Psoas muscle (tissue), 8 donors: ENCODE results near the gene AMY1C. TPM values are rescaled to one million over a fixed set of nuclear protein-coding genes. Genes with fewer than 3 reads are reported as not detected.
"Not testable (repeated sequence)": the region's sequence is repeated elsewhere in the genome, so short reads cannot be mapped to it uniquely, and the experiment has no call there.

ENCODE experiments used
- ATAC-seq, 4 donors: fragments of 200-7000 bp; cut with Tn5 transposase; one replicate each; pipeline ENCODE4 v1.9.1; 2020; ENCODE audit warnings: moderate library complexity in 3 of 4, mild to moderate bottlenecking in 2 of 4
- DNase-seq, 2 donors: peaks; one replicate each; pipeline ENCODE4 v3.0.0-alpha.2; 2020
- H3K27ac ChIP-seq: fragments of 200-600 bp; one replicate; pipeline ENCODE4 v1.8.0; 2022
- H3K27me3 ChIP-seq, 3 donors: fragments of 200-600 bp in 1 of 3; one replicate each; pipeline versions ENCODE4 v1.6.1 to v1.8.0; 2013 to 2022; ENCODE audit warnings: low read length in 2 of 3, mild to moderate bottlenecking in 2 of 3, moderate library complexity in 1 of 3; ENCODE audit not compliant: insufficient read depth in 3 of 3
- H3K36me3 ChIP-seq, 2 donors: fragments of 200-600 bp in 1 of 2; one replicate each; pipeline versions ENCODE4 v1.6.1 to v1.8.0; 2013 to 2022; ENCODE audit warnings: low read depth in 1 of 2, mild to moderate bottlenecking in 1 of 2, moderate library complexity in 1 of 2; ENCODE audit not compliant: insufficient read depth in 1 of 2
- H3K4me1 ChIP-seq: fragments of 200-600 bp; one replicate; pipeline ENCODE4 v1.8.0; 2022
- H3K4me3 ChIP-seq: fragments of 200-600 bp; one replicate; pipeline ENCODE4 v1.8.0; 2022; ENCODE audit warnings: mild to moderate bottlenecking
- H3K9me3 ChIP-seq: fragments of 200-600 bp; one replicate; pipeline ENCODE4 v1.8.0; 2022
- WGBS, 3 donors: extraction: QIAGEN DNeasy Blood & Tissue Kit; methylation state at CpG; one replicate each; pipeline versions ENCODE4 v1.1.6 to v1.1.7; 2013; 5-methylcytosine and 5-hydroxymethylcytosine counted together
- intact Hi-C, 2 donors: fragments of 100-400 bp; cut with DNase I; formaldehyde crosslinking; loops; one replicate each; pipeline versions ENCODE4 v1.11.0 to v1.14.2; 2022
- long read RNA-seq, 2 donors: library from polyadenylated mRNA; unstranded; transcript quantifications; one replicate each; pipeline ENCODE4 v2.0.0, GENCODE V29; 2021
- polyA plus RNA-seq, 3 donors: library from polyadenylated mRNA; stranded (reverse); fragments of 200-250 nt; gene quantifications; one replicate each; pipeline ENCODE4 v1.2.3, GENCODE V29; 2013
- total RNA-seq, 4 donors: library from RNA; stranded (reverse); fragmentation: NEBNext Ultra II Directional in 2 of 4; extraction: Animal tissue kit (Norgen Biotek cat#: 25700) in 2 of 4; gene quantifications; one replicate each; pipeline versions ENCODE4 v1.2.1 to v1.2.4, GENCODE V29; 2021 to 2023
- donor health status: healthy with polysubstance abuse.
- donor health status: DM: no; HTN: no; CAD: no; lungs with moderate emphysema.
- donor health status: Bipolar disorder and iron deficiency.
- donor health status: healthy.
- donor health status: DM: yes; HTN: yes; CAD: no.
- donor health status: DM: no; HTN: no; CAD: no.
- donor health status: DM: no; HTN: no; CAD: no.
- donor health status: DM: yes; HTN: yes; CAD: no.

AMY1C gene
- total RNA-seq (under 1 TPM in 1 of 4 donors, not detected in 3; 0.40 TPM), polyA plus RNA-seq (not detected)
- long read RNA-seq, donor 1, result 0 reads
- long read RNA-seq, donor 2, result 0 reads

GRCh38 chr1:103749598-103749997 is at the start of gene AMY1C:
Gene AMY1C (plus strand): TSS chr1:103749898. CDS start chr1:103750470, 572 bp downstream.
- H3K4me3 ChIP-seq, H3K36me3 ChIP-seq, H3K27ac ChIP-seq, intact Hi-C loops, H3K27me3 ChIP-seq, DNase-seq, ATAC-seq, H3K9me3 ChIP-seq, H3K4me1 ChIP-seq: not testable (repeated sequence)
- no CpG with 5 or more reads among the region's 5 CpGs for WGBS, 3 donors

GRCh38 chr1:103700669-103701068 is 49.0 kb upstream of the AMY1C start:
- H3K27me3 ChIP-seq, DNase-seq, ATAC-seq, H3K9me3 ChIP-seq, H3K36me3 ChIP-seq, intact Hi-C loops, H3K4me3 ChIP-seq, H3K27ac ChIP-seq, H3K4me1 ChIP-seq: not testable (repeated sequence)
- no CpG with 5 or more reads among the region's 4 CpGs for WGBS, 3 donors

DNA sequence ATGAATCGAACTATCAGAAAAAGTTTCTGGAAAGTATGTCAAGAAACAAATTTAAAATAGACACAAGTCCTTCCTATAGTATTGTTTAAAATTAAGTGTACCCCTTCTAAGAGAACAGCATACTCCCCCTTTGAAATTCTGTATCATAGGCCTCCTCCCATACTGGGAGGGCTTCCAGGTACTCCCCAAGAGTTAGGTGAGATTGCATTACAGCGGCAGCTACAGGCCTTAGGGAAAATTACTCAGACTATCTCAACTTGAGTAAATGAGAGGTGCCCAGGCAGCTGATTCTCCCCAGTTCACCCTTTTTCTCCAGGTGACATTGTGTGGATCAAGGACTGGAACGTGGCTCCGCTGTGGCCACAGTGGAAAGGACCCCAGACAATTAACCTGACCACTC is 48.4 kb upstream of the AMY1C start:
- H3K4me1 ChIP-seq, H3K9me3 ChIP-seq, H3K27me3 ChIP-seq, DNase-seq, H3K36me3 ChIP-seq, intact Hi-C loops, ATAC-seq, H3K4me3 ChIP-seq, H3K27ac ChIP-seq: not testable (repeated sequence)
- WGBS, 3 donors, result no CpG with 5 or more reads among the region's 4 CpGs

- H3K27me3 ChIP-seq, ATAC-seq, intact Hi-C loops, H3K36me3 ChIP-seq, H3K9me3 ChIP-seq, H3K4me3 ChIP-seq, H3K27ac ChIP-seq, H3K4me1 ChIP-seq, DNase-seq: not testable (repeated sequence)
- no CpG with 5 or more reads among the region's 3 CpGs for WGBS, 3 donors
These were observed 42.0 kb upstream of the AMY1C start for GRCh38 chr1:103707670-103708069.

DNA sequence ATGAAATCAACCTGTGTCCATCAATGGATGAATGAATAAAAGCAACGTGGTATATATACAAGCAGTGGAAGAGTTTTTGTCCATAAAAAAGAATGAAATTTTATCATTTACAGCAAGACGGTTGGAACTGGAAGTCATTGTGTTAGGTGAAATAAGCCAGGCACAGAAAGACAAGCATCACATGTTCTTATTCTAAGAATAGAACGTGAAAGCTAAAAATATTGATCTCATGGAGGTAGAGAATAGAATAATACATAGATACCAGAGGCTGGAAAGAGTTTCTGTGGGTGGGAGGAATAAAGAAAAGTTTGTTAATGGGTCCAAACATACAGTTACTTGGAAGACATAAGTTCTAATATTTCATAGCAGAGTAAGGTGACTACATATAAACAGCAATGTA is 39.3 kb upstream of the AMY1C start:
- ATAC-seq, H3K4me3 ChIP-seq, H3K27me3 ChIP-seq, H3K36me3 ChIP-seq, H3K4me1 ChIP-seq, H3K9me3 ChIP-seq, DNase-seq, H3K27ac ChIP-seq, intact Hi-C loops: not testable (repeated sequence)
- WGBS, 3 donors, result no CpG with 5 or more reads among the region's 3 CpGs

DNA sequence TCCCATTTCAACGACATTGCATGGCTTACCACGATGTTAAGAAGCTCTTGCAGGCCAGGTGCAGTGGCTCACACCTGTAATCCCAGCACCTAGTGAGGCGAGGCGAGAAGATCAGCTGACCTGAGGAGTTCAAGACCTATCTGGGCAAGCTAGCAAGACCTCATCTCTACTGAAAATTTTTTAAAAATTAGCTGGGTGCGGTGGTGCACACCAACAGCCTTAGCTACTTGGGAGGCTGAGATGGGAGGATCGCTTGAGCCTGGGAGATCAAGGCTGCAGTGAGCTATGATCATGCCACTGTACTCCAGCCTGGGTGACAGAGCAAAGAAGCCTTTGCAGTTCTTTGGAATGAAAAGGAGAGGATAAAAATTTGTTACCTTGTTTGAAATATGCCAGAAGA is 32.3 kb upstream of the AMY1C start:
- intact Hi-C loops, result not testable (repeated sequence)

DNA sequence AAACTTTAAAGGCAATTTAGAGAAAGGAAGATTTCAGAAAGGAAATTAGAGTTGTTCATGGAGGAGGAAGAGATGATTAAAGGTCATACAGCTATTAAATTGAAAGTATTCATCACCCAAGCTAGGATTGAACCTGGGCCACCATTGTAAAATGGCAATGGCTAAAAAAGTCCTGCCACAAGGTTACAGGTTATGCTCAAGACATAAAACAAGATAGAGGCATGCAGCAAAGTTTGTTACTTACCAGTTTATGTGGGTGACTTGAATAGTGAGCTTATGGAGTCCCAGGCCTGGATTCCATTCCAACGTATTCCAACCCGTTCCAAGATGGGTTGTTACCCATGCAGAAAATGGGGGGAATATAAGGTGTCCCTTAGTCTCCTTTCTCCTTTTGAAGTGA is 28.2 kb upstream of the AMY1C start:
- intact Hi-C loops, ATAC-seq, H3K36me3 ChIP-seq, H3K4me1 ChIP-seq, H3K27me3 ChIP-seq, DNase-seq, H3K9me3 ChIP-seq, H3K27ac ChIP-seq, H3K4me3 ChIP-seq: not testable (repeated sequence)
- no CpG with 5 or more reads among the region's 2 CpGs for WGBS, 3 donors

More for the DNA sequence above, 32.3 kb upstream of the AMY1C start:
- not testable (repeated sequence) for H3K4me1 ChIP-seq, ATAC-seq, H3K36me3 ChIP-seq, H3K9me3 ChIP-seq, H3K27ac ChIP-seq, H3K27me3 ChIP-seq, H3K4me3 ChIP-seq
- WGBS, 3 donors, result 69 to 92% (median 69%) methylated on average over 4 to 6 of the region's 6 CpGs
- DNase-seq, result peak in 1 of 2 donors; percentile 2

- not testable (repeated sequence) for ATAC-seq, H3K27me3 ChIP-seq
These were observed 14.4 kb upstream of the AMY1C start for GRCh38 chr1:103735334-103735733.

GRCh38 chr1:103738031-103738430 is 11.7 kb upstream of the AMY1C start:
- intact Hi-C loops, ATAC-seq, DNase-seq, H3K27ac ChIP-seq, H3K9me3 ChIP-seq, H3K4me1 ChIP-seq, H3K36me3 ChIP-seq, H3K27me3 ChIP-seq, H3K4me3 ChIP-seq: not testable (repeated sequence)
- no CpG with 5 or more reads among the region's 3 CpGs for WGBS, 3 donors

More at GRCh38 chr1:103735334-103735733, 14.4 kb upstream of the AMY1C start:
- intact Hi-C loops, H3K27ac ChIP-seq, H3K36me3 ChIP-seq, DNase-seq, H3K4me3 ChIP-seq, H3K4me1 ChIP-seq, H3K9me3 ChIP-seq: not testable (repeated sequence)
- no CpG with 5 or more reads among the region's 3 CpGs for WGBS, 3 donors

- ATAC-seq, intact Hi-C loops, H3K27ac ChIP-seq, H3K9me3 ChIP-seq, H3K36me3 ChIP-seq, H3K4me1 ChIP-seq, DNase-seq, H3K27me3 ChIP-seq, H3K4me3 ChIP-seq: not testable (repeated sequence)
- no CpG with 5 or more reads among the region's 4 CpGs for WGBS, 3 donors
These were observed 5.2 kb upstream of the AMY1C start for GRCh38 chr1:103744449-103744848.

- WGBS, 3 donors, result no CpG with 5 or more reads among the region's 4 CpGs
- H3K9me3 ChIP-seq, H3K4me1 ChIP-seq, H3K36me3 ChIP-seq, ATAC-seq, H3K27ac ChIP-seq, intact Hi-C loops, H3K4me3 ChIP-seq, H3K27me3 ChIP-seq, DNase-seq: not testable (repeated sequence)
These were observed 4.7 kb upstream of the AMY1C start for GRCh38 chr1:103745040-103745439.

GRCh38 chr1:103748273-103748672 is 1.4 kb upstream of the AMY1C start:
- H3K36me3 ChIP-seq, H3K27ac ChIP-seq, H3K27me3 ChIP-seq, H3K9me3 ChIP-seq, DNase-seq, H3K4me1 ChIP-seq, intact Hi-C loops, H3K4me3 ChIP-seq: not testable (repeated sequence)
- no CpG with 5 or more reads among the region's 6 CpGs for WGBS, 3 donors
- peak in 1 of 4 donors; percentile 39 for ATAC-seq
